Left lung (tissue), 10 donors: Measurements from ENCODE around the gene ACTRT2. TPM values are rescaled to one million over a fixed set of nuclear protein-coding genes. Genes with fewer than 3 reads are reported as not detected.

Experiments
- ATAC-seq: fragments of 200-7000 bp; cut with Tn5 transposase; one replicate; pipeline ENCODE4 v1.9.1; 2020; ENCODE audit warnings: moderate library complexity
- DNase-seq, 4 donors: peaks; one replicate each; pipeline ENCODE4 v3.0.0-alpha.2; 2013 to 2020
- H3K27ac ChIP-seq, 2 donors: fragments of 200-600 bp; sonication (generic) in 1 of 2; one replicate each; pipeline versions ENCODE4 v1.5.0 to v1.8.0; 2020 to 2021
- H3K27me3 ChIP-seq, 2 donors: fragments of 200-600 bp; sonication (generic) in 1 of 2; one replicate each; pipeline versions ENCODE4 v1.5.0 to v1.8.0; 2020 to 2021
- H3K36me3 ChIP-seq, 2 donors: fragments of 200-600 bp; sonication (generic) in 1 of 2; one replicate each; pipeline versions ENCODE4 v1.5.0 to v1.8.0; 2020 to 2021
- H3K4me1 ChIP-seq, 2 donors: fragments of 200-600 bp; one replicate each; pipeline ENCODE4 v1.8.0; 2021
- H3K4me3 ChIP-seq, 2 donors: fragments of 200-600 bp; sonication (generic) in 1 of 2; one replicate each; pipeline versions ENCODE4 v1.5.0 to v1.8.0; 2020 to 2021; ENCODE audit warnings: mild to moderate bottlenecking in 1 of 2
- H3K9me3 ChIP-seq, 2 donors: fragments of 200-600 bp; sonication (generic) in 1 of 2; one replicate each; pipeline versions ENCODE4 v1.5.0 to v1.8.0; 2020 to 2021
- CTCF ChIP-seq, 2 donors: fragments of 200-600 bp; sonication (generic) in 1 of 2; IDR thresholded peaks; one replicate each; pipeline versions ENCODE4 v1.5.0 to v1.8.0; 2021; ENCODE audit warnings: antibody characterized with exemption in 2 of 2
- intact Hi-C, 2 donors: fragments of 100-400 bp; cut with DNase I; formaldehyde crosslinking; loops; one replicate each; pipeline versions ENCODE4 v1.11.2 to v1.14.2; 2022
- polyA plus RNA-seq, 6 donors: library from polyadenylated mRNA; unstranded; fragments of 120-200 nt; gene quantifications; one replicate each; pipeline ENCODE4 v1.2.1, GENCODE V29; 2013; ENCODE audit not compliant: insufficient read length in 6 of 6
- total RNA-seq, 2 donors: library from RNA; stranded (reverse); fragmentation: NEBNext Ultra II Directional; extraction: Animal tissue kit (Norgen Biotek cat#: 25700); gene quantifications; one replicate each; pipeline ENCODE4 v1.2.1, GENCODE V29; 2021
- donor health status: DM: no; HTN: yes; CAD: no.
- donor health status: DM: no; HTN: no; CAD: no.

ACTRT2 gene
- total and polyA plus RNA-seq, 8 donors: not detected

- peaks cover 0 to 30% of the 10 kb centered on the region in 2 donors for H3K27me3 ChIP-seq
- no peak overlapping the region for H3K27ac ChIP-seq
- no peak for ATAC-seq
- H3K4me3 ChIP-seq: no peak overlapping the region
- no peaks in the 10 kb centered on the region for H3K4me1 ChIP-seq
- intact Hi-C loops: no loop called here
- peak in 1 of 4 donors; percentile 15 for DNase-seq
- H3K9me3 ChIP-seq: no peaks in the 10 kb centered on the region
- no peaks in the 10 kb centered on the region for H3K36me3 ChIP-seq
- TF ChIP-seq CTCF (IDR thresholded peaks at IDR 0.05): no peak
Observed at GRCh38 chr1:3038113-3038551, 16.9 kb downstream of the ACTRT2 start.

- DNase-seq (peak in 3 of 4 donors; percentile 26 to 67 (median 36)), ATAC-seq (no peak)
- peaks cover 0 to 26% of the 10 kb centered on the region in 2 donors for H3K27me3 ChIP-seq
- no peak overlapping the region for H3K27ac ChIP-seq
- intact Hi-C loops: no loop called here
- H3K9me3 ChIP-seq: no peaks in the 10 kb centered on the region
- H3K4me3 ChIP-seq: no peak overlapping the region
- no peaks in the 10 kb centered on the region for H3K36me3 ChIP-seq
- no peak for TF ChIP-seq CTCF (IDR thresholded peaks at IDR 0.05)
- H3K4me1 ChIP-seq: no peaks in the 10 kb centered on the region
Observed at GRCh38 chr1:3038571-3039181, 17.4 kb downstream of the ACTRT2 start.

- Histone ChIP-seq H3K4me1 (no peaks in the 10 kb centered on the region), H3K27me3 (peaks cover 0 to 26% of the 10 kb centered on the region in 2 donors), H3K9me3 (no peaks in the 10 kb centered on the region), H3K27ac (no peak overlapping the region), H3K36me3 (no peaks in the 10 kb centered on the region), H3K4me3 (no peak overlapping the region)
- TF ChIP-seq CTCF (IDR thresholded peaks at IDR 0.05): no peak
- intact Hi-C loops: no loop called here
- ATAC-seq (no peak), DNase-seq (peak in 1 of 4 donors; percentile 11)
Observed at GRCh38 chr1:3040004-3040403, 18.7 kb downstream of the ACTRT2 start.

- DNase-seq (no peak), ATAC-seq (no peak)
- Histone ChIP-seq H3K4me3 (no peak overlapping the region), H3K9me3 (no peaks in the 10 kb centered on the region), H3K27me3 (peaks cover 0 to 17% of the 10 kb centered on the region in 2 donors), H3K36me3 (no peaks in the 10 kb centered on the region), H3K4me1 (no peaks in the 10 kb centered on the region), H3K27ac (no peak overlapping the region)
- TF ChIP-seq CTCF (IDR thresholded peaks at IDR 0.05): no peak
- intact Hi-C loops: no loop called here
Observed at GRCh38 chr1:3042481-3042880, 21.2 kb downstream of the ACTRT2 start.

GRCh38 chr1:3049164-3049563 is 27.9 kb downstream of the ACTRT2 start:
- intact Hi-C loops: no loop called here
- Histone ChIP-seq H3K4me3 (no peak overlapping the region), H3K9me3 (no peaks in the 10 kb centered on the region), H3K27ac (no peak overlapping the region), H3K36me3 (no peaks in the 10 kb centered on the region), H3K4me1 (no peaks in the 10 kb centered on the region), H3K27me3 (peaks cover 0 to 26% of the 10 kb centered on the region in 2 donors)
- ATAC-seq (no peak), DNase-seq (peak in 2 of 4 donors; percentile 17 to 67)
- no peak for TF ChIP-seq CTCF (IDR thresholded peaks at IDR 0.05)
